ENCODE results near the gene PRKCE.

Gene PRKCE

GRCh38 chr2:45685260-45685659 is 33.8 kb downstream of the PRKCE start:
- H3K4me3 ChIP-seq (ENCODE audit: low read depth, low read length), result no peak overlapping the region
- no peaks in the 10 kb centered on the region for H3K27me3 ChIP-seq (replicated peaks)
- in situ Hi-C loops (cut with HindIII; ENCODE audit: low pct_ligation_motif_present, low sequenced_read_pairs), result no loop called here
- H3K36me3 ChIP-seq (replicated peaks), result no peaks in the 10 kb centered on the region
- no peak for DNase-seq
- TF ChIP-seq, protein P1, sequence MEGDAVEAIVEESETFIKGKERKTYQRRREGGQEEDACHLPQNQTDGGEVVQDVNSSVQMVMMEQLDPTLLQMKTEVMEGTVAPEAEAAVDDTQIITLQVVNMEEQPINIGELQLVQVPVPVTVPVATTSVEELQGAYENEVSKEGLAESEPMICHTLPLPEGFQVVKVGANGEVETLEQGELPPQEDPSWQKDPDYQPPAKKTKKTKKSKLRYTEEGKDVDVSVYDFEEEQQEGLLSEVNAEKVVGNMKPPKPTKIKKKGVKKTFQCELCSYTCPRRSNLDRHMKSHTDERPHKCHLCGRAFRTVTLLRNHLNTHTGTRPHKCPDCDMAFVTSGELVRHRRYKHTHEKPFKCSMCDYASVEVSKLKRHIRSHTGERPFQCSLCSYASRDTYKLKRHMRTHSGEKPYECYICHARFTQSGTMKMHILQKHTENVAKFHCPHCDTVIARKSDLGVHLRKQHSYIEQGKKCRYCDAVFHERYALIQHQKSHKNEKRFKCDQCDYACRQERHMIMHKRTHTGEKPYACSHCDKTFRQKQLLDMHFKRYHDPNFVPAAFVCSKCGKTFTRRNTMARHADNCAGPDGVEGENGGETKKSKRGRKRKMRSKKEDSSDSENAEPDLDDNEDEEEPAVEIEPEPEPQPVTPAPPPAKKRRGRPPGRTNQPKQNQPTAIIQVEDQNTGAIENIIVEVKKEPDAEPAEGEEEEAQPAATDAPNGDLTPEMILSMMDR (IDR thresholded peaks at IDR 0.05; ENCODE audit: low read depth, low read length, missing control alignments), result no peak
- no peak overlapping the region for H3K27ac ChIP-seq

DNA sequence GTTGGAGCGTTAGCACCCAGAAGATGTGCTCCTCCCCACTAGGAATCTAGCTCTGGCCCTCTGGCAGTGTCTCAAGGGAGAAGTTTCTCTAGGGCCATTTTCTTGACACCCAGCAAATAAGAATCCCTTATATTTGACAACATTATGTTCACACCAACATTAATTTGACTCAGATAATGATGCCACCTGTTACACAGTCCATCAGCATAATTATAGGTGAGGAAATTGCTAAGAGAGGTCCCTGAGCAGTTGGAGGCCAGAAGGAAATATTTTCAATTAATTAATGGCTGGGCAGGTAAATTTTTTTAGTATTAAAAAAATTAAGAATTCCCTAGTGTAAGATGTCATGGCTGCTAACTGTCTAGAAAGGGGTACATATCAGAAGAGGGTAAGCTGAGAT is 36.5 kb downstream of the PRKCE start:
- Histone ChIP-seq H3K27me3 (replicated peaks) (no peaks in the 10 kb centered on the region), H3K36me3 (replicated peaks) (no peaks in the 10 kb centered on the region), H3K4me3 (ENCODE audit: low read depth, low read length) (no peak overlapping the region), H3K27ac (no peak overlapping the region)
- TF ChIP-seq, protein P1 (IDR thresholded peaks at IDR 0.05; ENCODE audit: low read depth, low read length, missing control alignments), result no peak
- in situ Hi-C loops (cut with HindIII; ENCODE audit: low pct_ligation_motif_present, low sequenced_read_pairs), result no loop called here
- no peak for DNase-seq

DNA sequence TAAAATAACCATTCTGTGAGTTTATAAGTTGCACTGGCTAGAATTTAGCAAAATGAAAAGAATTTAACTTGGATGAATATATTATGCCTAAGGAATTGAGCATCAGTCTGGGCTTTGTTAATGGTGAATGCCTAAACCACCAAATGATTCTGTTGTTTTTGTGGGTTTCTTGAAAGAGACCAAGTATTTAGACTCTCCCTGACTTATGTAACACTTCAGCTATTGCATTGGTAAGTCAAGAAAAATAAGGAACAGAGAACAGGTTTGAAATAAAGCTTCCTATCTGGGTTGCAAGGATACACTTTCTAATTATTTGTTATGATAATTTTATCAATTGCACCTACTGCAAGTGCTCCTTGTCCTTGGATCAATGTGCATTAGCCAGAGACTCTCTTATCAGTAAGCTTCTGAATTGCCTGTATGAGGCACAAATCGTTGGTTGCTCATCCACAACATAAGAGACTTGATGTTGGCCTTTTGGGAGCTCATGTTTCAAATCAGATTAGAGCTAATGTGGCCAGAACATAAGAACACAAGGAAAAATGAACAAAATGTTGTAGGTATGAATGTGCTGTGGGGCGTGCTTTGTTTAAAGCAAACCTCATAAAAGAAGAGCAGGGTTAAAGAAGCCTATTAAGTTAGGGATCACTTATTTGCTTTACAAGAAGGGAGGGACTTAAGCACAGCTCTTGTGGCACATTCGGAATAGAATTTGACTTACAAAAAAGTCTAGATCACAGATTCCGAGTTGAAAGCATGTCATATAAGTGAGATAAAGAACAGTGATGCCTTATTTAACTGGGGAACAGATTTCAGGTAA is 37.2 kb downstream of the PRKCE start:
- TF ChIP-seq, protein P1 (IDR thresholded peaks at IDR 0.05; ENCODE audit: low read depth, low read length, missing control alignments), result no peak
- H3K27ac ChIP-seq, result no peak overlapping the region
- DNase-seq, result no peak
- H3K36me3 ChIP-seq (replicated peaks), result no peaks in the 10 kb centered on the region
- in situ Hi-C loops (cut with HindIII; ENCODE audit: low pct_ligation_motif_present, low sequenced_read_pairs), result no loop called here
- no peak overlapping the region for H3K4me3 ChIP-seq (ENCODE audit: low read depth, low read length)
- no peaks in the 10 kb centered on the region for H3K27me3 ChIP-seq (replicated peaks)

DNA sequence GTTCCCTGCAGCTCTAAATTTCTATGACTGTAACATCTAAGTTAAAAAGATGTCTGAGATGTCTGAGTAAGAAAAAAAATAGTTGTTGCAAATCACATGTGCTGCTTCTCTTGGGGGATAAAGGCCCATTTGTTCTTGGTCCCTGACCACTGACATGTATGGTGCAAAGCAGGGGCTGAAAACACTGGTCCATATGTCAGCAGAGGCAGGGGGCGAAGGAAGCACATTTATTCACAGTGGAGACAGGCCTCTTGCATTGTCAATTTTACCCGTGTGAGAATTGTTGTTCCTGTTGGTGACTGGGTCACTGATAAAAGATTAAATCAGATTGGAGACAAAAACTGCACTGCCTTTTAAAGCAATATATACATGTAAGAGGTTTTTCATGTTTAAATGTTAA is 38.8 kb downstream of the PRKCE start:
- TF ChIP-seq, protein P1 (IDR thresholded peaks at IDR 0.05; ENCODE audit: low read depth, low read length, missing control alignments), result no peak
- in situ Hi-C loops (cut with HindIII; ENCODE audit: low pct_ligation_motif_present, low sequenced_read_pairs), result no loop called here
- Histone ChIP-seq H3K27ac (no peak overlapping the region), H3K36me3 (replicated peaks) (no peaks in the 10 kb centered on the region), H3K4me3 (ENCODE audit: low read depth, low read length) (no peak overlapping the region), H3K27me3 (replicated peaks) (no peaks in the 10 kb centered on the region)
- no peak for DNase-seq

GRCh38 chr2:45691171-45691999 is 39.9 kb downstream of the PRKCE start:
- in situ Hi-C loops (cut with HindIII; ENCODE audit: low pct_ligation_motif_present, low sequenced_read_pairs), result no loop called here
- H3K4me3 ChIP-seq (ENCODE audit: low read depth, low read length), result no peak overlapping the region
- H3K27ac ChIP-seq, result no peak overlapping the region
- H3K27me3 ChIP-seq (replicated peaks), result no peaks in the 10 kb centered on the region
- no peak for DNase-seq
- TF ChIP-seq, protein P1 (IDR thresholded peaks at IDR 0.05; ENCODE audit: low read depth, low read length, missing control alignments), result no peak
- H3K36me3 ChIP-seq (replicated peaks), result no peaks in the 10 kb centered on the region
